B cell (primary cell): Measurements from ENCODE around the gene SH3GLB2.

Source experiments
- EZH2 ChIP-seq: IDR thresholded peaks from 2 replicates; pipeline ENCODE4 v1.6.1; 2012; ENCODE audit warnings: borderline replicate concordance, low read depth, mild to moderate bottlenecking, moderate library complexity, low read length; ENCODE audit not compliant: insufficient read depth, poor library complexity, severe bottlenecking
- TF ChIP-seq, protein P1 (sequence below): fragments of 200-600 bp; IDR thresholded peaks from one replicate; pipeline ENCODE4 v1.8.0; 2022; ENCODE audit warnings: antibody characterized with exemption, mild to moderate bottlenecking

DNA sequence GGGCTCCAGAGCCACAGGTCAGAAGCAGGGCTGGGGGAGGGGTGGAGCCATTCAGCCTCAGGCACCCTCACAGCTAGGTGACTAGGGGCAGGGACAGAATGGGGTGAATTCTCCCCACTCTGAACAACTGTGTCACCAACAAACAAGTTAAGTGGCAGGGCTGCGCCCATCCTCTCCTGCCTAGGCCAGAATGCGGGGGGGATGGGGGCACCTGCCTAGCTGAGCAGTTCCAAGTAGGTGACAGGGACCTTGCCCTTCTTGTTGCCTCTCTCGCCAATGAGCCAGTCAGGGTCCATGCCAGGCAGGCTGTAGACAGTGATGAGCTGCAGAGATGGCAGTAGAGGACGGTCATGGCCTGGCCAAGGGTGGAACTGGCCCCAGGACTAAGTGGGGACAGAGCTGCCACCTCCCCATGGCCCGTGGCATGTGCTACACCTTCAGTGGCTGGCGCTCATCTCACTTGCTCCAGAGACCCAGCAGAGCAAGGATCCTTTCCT, 19.6 kb downstream of the SH3GLB2 start:
- TF ChIP-seq, protein P1, sequence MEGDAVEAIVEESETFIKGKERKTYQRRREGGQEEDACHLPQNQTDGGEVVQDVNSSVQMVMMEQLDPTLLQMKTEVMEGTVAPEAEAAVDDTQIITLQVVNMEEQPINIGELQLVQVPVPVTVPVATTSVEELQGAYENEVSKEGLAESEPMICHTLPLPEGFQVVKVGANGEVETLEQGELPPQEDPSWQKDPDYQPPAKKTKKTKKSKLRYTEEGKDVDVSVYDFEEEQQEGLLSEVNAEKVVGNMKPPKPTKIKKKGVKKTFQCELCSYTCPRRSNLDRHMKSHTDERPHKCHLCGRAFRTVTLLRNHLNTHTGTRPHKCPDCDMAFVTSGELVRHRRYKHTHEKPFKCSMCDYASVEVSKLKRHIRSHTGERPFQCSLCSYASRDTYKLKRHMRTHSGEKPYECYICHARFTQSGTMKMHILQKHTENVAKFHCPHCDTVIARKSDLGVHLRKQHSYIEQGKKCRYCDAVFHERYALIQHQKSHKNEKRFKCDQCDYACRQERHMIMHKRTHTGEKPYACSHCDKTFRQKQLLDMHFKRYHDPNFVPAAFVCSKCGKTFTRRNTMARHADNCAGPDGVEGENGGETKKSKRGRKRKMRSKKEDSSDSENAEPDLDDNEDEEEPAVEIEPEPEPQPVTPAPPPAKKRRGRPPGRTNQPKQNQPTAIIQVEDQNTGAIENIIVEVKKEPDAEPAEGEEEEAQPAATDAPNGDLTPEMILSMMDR: no peak
- TF ChIP-seq EZH2: no peak
